DOHH2 (cell line): Measurements from ENCODE around the gene IL1RAPL1.

Experiments
- H3F3A ChIP-seq: fragments of 200-600 bp; sonication (generic), shearing (Covaris generic); 2 replicates; pipeline ENCODE4 v1.6.0; 2016; ENCODE audit warnings: antibody characterized with exemption, mild to moderate bottlenecking; ENCODE audit not compliant: control insufficient read depth, insufficient read depth
- H3K27ac ChIP-seq: fragments of 200-600 bp; sonication (generic); 2 replicates; pipeline ENCODE4 v1.5.1; 2014; ENCODE audit warnings: low read depth, mild to moderate bottlenecking, low read length, moderate library complexity
- H3K27me3 ChIP-seq: fragments of 200-600 bp; sonication (generic); 2 replicates; pipeline ENCODE4 v1.6.1; 2014; ENCODE audit warnings: mild to moderate bottlenecking, low read length, mixed read lengths; ENCODE audit not compliant: control insufficient read depth
- H3K36me3 ChIP-seq: fragments of 200-600 bp; sonication (generic); 2 replicates; pipeline ENCODE4 v1.6.1; 2014; ENCODE audit warnings: mild to moderate bottlenecking, low read length, moderate library complexity, mixed read lengths; ENCODE audit not compliant: control insufficient read depth
- H3K4me1 ChIP-seq: fragments of 200-600 bp; sonication (generic); 2 replicates; pipeline ENCODE4 v1.6.1; 2014; ENCODE audit warnings: mild to moderate bottlenecking, low read length, mixed read lengths; ENCODE audit not compliant: control insufficient read depth
- H3K4me2 ChIP-seq: fragments of 200-600 bp; sonication (generic); 2 replicates; pipeline ENCODE4 v1.6.0; 2014; ENCODE audit warnings: mild to moderate bottlenecking, low read length, moderate library complexity
- H3K4me3 ChIP-seq: fragments of 200-600 bp; sonication (generic); 2 replicates; pipeline ENCODE4 v1.5.1; 2014; ENCODE audit warnings: mild to moderate bottlenecking, low read length, mixed read lengths
- H3K79me2 ChIP-seq: fragments of 200-600 bp; sonication (generic); 2 replicates; pipeline ENCODE4 v1.6.1; 2014; ENCODE audit warnings: mild to moderate bottlenecking, low read length, mixed read lengths; ENCODE audit not compliant: control insufficient read depth
- H3K9me2 ChIP-seq: fragments of 200-600 bp; sonication (generic); replicated peaks from 2 replicates; pipeline ENCODE4 v1.6.1; 2014; ENCODE audit warnings: mild to moderate bottlenecking, low read length, mixed read lengths; ENCODE audit not compliant: control insufficient read depth
- H3K9me3 ChIP-seq: fragments of 200-600 bp; sonication (generic); 2 replicates; pipeline ENCODE4 v1.6.1; 2014; ENCODE audit warnings: antibody characterized with exemption, low read length, mixed read lengths; ENCODE audit not compliant: control insufficient read depth, insufficient read depth
- H4K20me1 ChIP-seq: fragments of 200-600 bp; sonication (generic); 2 replicates; pipeline ENCODE4 v1.6.0; 2014; ENCODE audit warnings: low read depth, mild to moderate bottlenecking, antibody characterized with exemption, low read length, moderate library complexity; ENCODE audit not compliant: control insufficient read depth, insufficient read depth
- EZH2phosphoT487 ChIP-seq: fragments of 200-600 bp; sonication (generic); IDR thresholded peaks from 2 replicates; pipeline ENCODE4 v1.6.1; 2017; ENCODE audit warnings: borderline replicate concordance, mild to moderate bottlenecking, antibody characterized with exemption, low read length, moderate library complexity, mixed read lengths
- TF ChIP-seq, protein P1 (sequence below): fragments of 200-600 bp; sonication (generic); IDR thresholded peaks from one replicate; pipeline ENCODE4 v1.5.1; 2014; ENCODE audit warnings: antibody characterized with exemption, mild to moderate bottlenecking, low read depth, low read length; ENCODE audit not compliant: poor library complexity, severe bottlenecking

The IL1RAPL1 gene

DNA sequence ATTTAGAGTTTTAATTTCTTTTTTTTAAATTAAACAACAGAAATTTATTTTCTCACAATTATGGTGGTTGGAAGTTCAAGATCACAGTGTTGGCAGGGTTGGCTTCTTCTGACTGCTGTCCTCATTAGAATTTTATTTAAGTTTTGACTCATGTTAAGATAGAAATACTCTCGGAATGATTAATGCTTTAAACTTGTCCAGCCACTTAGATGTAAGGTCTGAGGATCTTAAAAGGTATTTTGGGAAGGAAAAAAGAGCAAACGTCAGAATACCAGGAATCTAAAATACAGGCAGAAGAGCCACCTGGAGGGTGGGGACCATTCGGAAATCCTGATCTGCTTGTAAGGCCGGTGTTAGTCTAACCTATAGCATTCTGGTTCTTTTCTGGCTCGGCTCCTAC is 1205.1 kb downstream of the IL1RAPL1 start:
- H3K27ac ChIP-seq, result no peak overlapping the region
- no peaks in the 10 kb centered on the region for H3K36me3 ChIP-seq
- H3K79me2 ChIP-seq, result no peaks in the 10 kb centered on the region
- H3K9me3 ChIP-seq, result no peaks in the 10 kb centered on the region
- H3K4me1 ChIP-seq, result no peaks in the 10 kb centered on the region
- H4K20me1 ChIP-seq, result no peaks in the 10 kb centered on the region
- TF ChIP-seq, protein P1, sequence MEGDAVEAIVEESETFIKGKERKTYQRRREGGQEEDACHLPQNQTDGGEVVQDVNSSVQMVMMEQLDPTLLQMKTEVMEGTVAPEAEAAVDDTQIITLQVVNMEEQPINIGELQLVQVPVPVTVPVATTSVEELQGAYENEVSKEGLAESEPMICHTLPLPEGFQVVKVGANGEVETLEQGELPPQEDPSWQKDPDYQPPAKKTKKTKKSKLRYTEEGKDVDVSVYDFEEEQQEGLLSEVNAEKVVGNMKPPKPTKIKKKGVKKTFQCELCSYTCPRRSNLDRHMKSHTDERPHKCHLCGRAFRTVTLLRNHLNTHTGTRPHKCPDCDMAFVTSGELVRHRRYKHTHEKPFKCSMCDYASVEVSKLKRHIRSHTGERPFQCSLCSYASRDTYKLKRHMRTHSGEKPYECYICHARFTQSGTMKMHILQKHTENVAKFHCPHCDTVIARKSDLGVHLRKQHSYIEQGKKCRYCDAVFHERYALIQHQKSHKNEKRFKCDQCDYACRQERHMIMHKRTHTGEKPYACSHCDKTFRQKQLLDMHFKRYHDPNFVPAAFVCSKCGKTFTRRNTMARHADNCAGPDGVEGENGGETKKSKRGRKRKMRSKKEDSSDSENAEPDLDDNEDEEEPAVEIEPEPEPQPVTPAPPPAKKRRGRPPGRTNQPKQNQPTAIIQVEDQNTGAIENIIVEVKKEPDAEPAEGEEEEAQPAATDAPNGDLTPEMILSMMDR, result no peak
- TF ChIP-seq EZH2phosphoT487, result no peak
- H3K9me2 ChIP-seq, result no peaks in the 10 kb centered on the region
- H3F3A ChIP-seq, result no peaks in the 10 kb centered on the region
- H3K4me2 ChIP-seq, result no peak overlapping the region
- H3K27me3 ChIP-seq, result no peaks in the 10 kb centered on the region
- no peak overlapping the region for H3K4me3 ChIP-seq

DNA sequence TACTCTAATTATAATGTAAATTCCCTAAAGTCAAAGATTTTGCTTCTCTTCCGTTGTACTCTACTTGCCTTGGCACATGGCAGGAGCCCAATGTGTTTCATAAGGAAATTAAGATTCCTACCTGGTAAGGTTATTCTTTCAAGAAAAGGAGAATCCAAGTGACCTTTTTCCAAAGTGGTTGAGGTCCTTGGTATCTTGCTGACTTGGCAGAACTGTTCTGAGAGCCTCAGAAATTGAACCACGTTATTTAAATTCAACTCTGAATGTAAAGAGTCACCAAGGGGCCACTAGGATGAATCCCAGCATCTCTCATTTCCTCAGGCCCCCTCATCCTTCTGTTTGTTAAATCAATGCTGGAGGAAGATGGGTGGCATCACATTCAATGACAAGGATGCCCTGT is 1209.9 kb downstream of the IL1RAPL1 start:
- H3K79me2 ChIP-seq, result no peaks in the 10 kb centered on the region
- no peaks in the 10 kb centered on the region for H3K4me1 ChIP-seq
- no peaks in the 10 kb centered on the region for H3K9me3 ChIP-seq
- H3K36me3 ChIP-seq, result no peaks in the 10 kb centered on the region
- no peaks in the 10 kb centered on the region for H4K20me1 ChIP-seq
- no peaks in the 10 kb centered on the region for H3F3A ChIP-seq
- H3K4me2 ChIP-seq, result no peak overlapping the region
- H3K27me3 ChIP-seq, result no peaks in the 10 kb centered on the region
- TF ChIP-seq EZH2phosphoT487, result no peak
- TF ChIP-seq, protein P1, result no peak
- no peaks in the 10 kb centered on the region for H3K9me2 ChIP-seq
- no peak overlapping the region for H3K27ac ChIP-seq
- H3K4me3 ChIP-seq, result no peak overlapping the region

DNA sequence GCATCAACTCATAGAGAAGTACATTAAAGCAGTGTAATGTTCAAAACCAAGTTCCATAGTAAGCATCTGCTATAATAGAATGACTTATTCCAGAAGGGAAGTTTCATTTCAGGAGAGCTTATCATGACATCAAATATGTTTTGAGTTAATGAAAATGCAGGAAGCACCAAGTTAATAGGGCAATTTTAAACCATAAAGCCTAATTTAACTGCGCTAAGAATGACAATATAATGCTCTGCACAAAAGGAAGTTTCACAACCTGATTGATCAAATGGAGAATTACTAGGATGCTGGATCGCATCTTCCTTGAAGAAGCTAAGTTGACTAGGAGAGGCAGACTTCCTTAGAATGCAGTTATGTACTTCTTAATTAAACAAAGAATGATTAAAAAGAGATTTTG is 1211.2 kb downstream of the IL1RAPL1 start:
- H3K79me2 ChIP-seq, result no peaks in the 10 kb centered on the region
- H3K27ac ChIP-seq, result no peak overlapping the region
- no peaks in the 10 kb centered on the region for H3F3A ChIP-seq
- no peaks in the 10 kb centered on the region for H3K9me3 ChIP-seq
- H3K9me2 ChIP-seq, result no peaks in the 10 kb centered on the region
- TF ChIP-seq, protein P1, result no peak
- TF ChIP-seq EZH2phosphoT487, result no peak
- H3K4me2 ChIP-seq, result no peak overlapping the region
- H3K27me3 ChIP-seq, result no peaks in the 10 kb centered on the region
- H3K36me3 ChIP-seq, result no peaks in the 10 kb centered on the region
- H3K4me1 ChIP-seq, result no peaks in the 10 kb centered on the region
- H3K4me3 ChIP-seq, result no peak overlapping the region
- H4K20me1 ChIP-seq, result no peaks in the 10 kb centered on the region

DNA sequence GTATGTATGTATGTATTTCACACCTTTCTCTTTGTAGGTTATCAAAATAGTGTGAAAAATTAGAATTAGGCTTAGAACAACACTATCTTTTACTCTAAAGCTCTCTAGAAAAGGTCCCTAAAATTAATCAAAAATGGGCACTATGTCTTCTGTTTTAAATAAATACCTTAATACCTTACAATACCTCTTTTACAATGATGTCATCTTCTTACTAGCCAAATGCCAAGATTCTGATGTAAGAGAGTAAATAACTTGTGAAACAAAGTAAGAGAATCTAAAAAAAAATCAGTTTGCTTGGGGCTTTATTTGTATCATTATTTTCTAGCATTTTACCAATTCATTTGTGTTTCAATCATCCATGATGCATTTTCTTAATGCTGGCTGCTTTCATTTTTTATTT is 1225.9 kb downstream of the IL1RAPL1 start:
- no peak overlapping the region for H3K4me3 ChIP-seq
- TF ChIP-seq EZH2phosphoT487, result no peak
- TF ChIP-seq, protein P1, result no peak
- no peak overlapping the region for H3K4me2 ChIP-seq
- H3K9me3 ChIP-seq, result no peaks in the 10 kb centered on the region
- H3K4me1 ChIP-seq, result no peaks in the 10 kb centered on the region
- no peaks in the 10 kb centered on the region for H3K27me3 ChIP-seq
- H4K20me1 ChIP-seq, result no peaks in the 10 kb centered on the region
- H3F3A ChIP-seq, result no peaks in the 10 kb centered on the region
- H3K79me2 ChIP-seq, result no peaks in the 10 kb centered on the region
- no peak overlapping the region for H3K27ac ChIP-seq
- no peaks in the 10 kb centered on the region for H3K9me2 ChIP-seq
- no peaks in the 10 kb centered on the region for H3K36me3 ChIP-seq
